GM13977 (cell line): ENCODE data around the gene GBE1.

Experiments used
- DNase-seq: peaks from one replicate; pipeline ENCODE4 v3.0.0; 2012; ENCODE audit warnings: low spot score
- in situ Hi-C: fragments of 300-500 bp; cut with MboI; formaldehyde crosslinking; loops from one replicate; pipeline ENCODE4 v1.12.0; 2022; ENCODE audit warnings: low sequenced_read_pairs, low pct_unique_long_range_greater_than_20kb, mixed read lengths, inconsistent platforms; ENCODE audit not compliant: unreplicated experiment
- TF ChIP-seq, protein P1 (sequence below): IDR thresholded peaks from 2 replicates; pipeline ENCODE4 v1.5.1; 2012; ENCODE audit warnings: mild to moderate bottlenecking, control low read depth; ENCODE audit not compliant: insufficient read depth; ENCODE audit errors: extremely low read depth, missing control alignments

Gene GBE1

DNA sequence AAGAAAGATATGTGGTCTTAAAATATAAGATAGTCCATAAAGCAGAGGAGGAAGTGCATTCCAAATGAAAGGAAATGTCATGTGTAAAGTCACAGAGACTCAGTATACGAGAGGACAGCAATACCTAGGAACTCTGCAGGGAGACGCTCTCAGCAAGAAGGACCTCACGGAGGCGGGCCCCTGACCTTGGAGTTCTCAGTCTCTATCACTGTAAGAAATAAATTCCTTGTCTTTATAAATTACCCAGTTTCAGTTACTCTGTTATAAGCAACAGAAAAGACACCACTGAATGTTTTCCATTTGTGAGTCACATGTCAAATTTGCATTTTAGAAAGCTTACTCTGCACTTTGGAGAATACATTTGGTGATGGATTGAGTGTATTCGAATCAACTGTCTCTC, 140.6 kb downstream of the GBE1 start:
- in situ Hi-C loops, result no loop called here
- no peak for DNase-seq
- TF ChIP-seq, protein P1, sequence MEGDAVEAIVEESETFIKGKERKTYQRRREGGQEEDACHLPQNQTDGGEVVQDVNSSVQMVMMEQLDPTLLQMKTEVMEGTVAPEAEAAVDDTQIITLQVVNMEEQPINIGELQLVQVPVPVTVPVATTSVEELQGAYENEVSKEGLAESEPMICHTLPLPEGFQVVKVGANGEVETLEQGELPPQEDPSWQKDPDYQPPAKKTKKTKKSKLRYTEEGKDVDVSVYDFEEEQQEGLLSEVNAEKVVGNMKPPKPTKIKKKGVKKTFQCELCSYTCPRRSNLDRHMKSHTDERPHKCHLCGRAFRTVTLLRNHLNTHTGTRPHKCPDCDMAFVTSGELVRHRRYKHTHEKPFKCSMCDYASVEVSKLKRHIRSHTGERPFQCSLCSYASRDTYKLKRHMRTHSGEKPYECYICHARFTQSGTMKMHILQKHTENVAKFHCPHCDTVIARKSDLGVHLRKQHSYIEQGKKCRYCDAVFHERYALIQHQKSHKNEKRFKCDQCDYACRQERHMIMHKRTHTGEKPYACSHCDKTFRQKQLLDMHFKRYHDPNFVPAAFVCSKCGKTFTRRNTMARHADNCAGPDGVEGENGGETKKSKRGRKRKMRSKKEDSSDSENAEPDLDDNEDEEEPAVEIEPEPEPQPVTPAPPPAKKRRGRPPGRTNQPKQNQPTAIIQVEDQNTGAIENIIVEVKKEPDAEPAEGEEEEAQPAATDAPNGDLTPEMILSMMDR, result no peak

DNA sequence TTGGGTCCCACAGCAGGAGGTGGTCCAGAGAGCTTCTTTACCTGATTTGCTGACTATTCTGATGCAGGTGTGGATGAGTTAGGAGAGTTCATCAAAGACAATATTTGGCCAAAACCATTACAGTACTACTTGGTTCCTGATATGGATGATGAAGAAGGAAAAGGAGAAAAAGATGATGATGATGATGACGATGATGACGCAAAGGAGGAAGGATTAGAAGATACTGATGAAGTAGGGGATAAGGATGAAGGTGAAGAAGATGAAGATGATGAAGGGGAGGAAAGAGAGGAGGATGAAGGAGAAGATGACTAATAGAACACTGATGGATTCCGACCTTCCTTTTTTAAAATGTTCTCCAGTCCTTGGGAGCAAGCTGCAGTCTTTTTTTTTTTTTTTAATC, 148.7 kb downstream of the GBE1 start:
- in situ Hi-C loops, result no loop called here
- TF ChIP-seq, protein P1, result no peak

DNA sequence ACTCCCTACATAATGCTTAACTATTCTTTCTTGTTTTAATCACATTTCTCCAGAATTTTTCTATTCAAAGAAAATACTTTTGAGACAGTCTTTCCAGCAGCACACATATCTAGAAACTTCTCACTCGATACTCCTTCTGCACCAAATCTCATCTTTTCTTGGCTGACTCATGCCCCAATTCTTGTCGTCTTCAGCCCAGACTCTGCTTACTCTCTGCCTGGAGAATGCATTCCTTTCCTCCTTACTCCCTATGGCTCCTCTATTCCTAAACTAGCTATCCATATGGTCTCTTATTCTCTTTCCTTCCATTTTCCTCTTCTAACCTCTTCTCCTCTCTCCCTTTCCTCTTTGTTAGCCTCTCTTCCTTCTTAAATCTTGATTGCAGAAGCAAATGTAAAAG, 158.7 kb downstream of the GBE1 start:
- in situ Hi-C loops, result no loop called here
- DNase-seq, result no peak
- TF ChIP-seq, protein P1, result no peak

More for the DNA sequence above, 148.7 kb downstream of the GBE1 start:
- DNase-seq, result no peak

DNA sequence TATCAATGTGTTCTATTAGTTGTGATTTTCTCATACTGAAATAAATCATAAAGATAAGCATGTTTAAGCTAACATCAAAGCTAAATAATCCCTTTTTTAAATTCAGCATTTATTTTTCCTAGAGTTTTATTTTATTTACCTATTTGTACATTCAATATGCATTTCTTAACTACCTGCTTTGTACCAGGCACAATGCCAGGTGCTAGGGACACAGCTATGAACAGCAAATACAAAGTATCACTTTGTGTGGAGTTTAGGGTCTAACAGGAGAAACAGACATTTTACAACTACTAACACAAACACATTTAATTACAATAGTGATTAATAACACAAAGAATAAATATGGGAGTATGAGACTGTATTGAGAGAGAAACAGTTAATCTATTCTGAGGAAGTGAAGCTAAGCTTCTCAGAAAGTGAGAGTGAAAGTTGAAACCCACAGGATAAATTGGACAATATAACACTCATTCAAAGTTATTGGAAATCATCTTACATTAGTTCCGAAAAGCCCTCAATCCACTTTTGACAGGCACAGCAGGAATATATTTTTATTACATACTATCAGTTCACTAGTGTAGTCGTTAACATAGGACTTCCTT, 159.6 kb downstream of the GBE1 start:
- DNase-seq, result no peak
- TF ChIP-seq, protein P1, result no peak
- in situ Hi-C loops, result no loop called here

DNA sequence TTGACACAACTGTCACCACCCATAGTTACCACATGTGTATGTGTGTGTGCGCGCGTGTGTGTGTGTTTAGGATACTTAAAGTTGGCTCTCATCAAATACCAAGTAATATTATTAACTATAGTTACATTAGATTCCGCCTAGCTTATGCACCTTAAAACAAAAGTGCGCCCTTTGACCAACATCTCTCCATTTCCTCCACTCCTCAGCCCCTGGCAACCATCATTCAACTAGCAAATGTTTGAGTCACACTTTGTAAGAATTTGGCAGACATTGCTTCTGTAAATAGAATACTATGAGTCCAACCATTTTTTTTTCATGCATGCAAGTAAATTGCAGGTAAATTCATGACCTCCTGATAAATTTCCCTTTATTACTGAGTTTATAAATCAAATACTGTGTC, 169.3 kb downstream of the GBE1 start:
- no peak for DNase-seq

DNA sequence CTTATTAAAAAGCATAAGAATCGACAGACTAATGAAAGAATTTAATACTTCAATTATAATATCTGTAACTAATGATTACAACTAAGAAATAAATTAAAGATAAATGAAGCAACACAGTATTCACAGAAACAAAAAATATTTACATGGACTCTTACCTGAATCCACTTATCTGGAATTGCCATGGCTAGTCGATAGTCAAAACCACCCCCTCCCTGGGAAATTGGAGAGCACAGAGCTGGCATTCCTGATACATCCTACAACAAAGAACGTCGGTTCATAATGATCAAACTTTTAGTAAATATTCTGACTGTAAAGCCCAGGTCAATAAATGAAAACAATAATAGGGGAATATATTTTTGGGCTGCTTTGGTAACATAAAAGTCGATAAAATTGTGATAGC, 175.5 kb downstream of the GBE1 start:
- no peak for DNase-seq
- in situ Hi-C loops, result no loop called here
- TF ChIP-seq, protein P1, result no peak

More for the DNA sequence above, 169.3 kb downstream of the GBE1 start:
- TF ChIP-seq, protein P1, result no peak
- in situ Hi-C loops, result no loop called here
